Epithelial cell of prostate (primary cell): ENCODE data around the gene HOXB1.
"Not testable (repeated sequence)": the region's sequence is repeated elsewhere in the genome, so short reads cannot be mapped to it uniquely, and the experiment has no call there.

ENCODE experiments used
- DNase-seq: peaks from one replicate; pipeline ENCODE4 v3.0.0-alpha.2; 2011; ENCODE audit warnings: low read depth, low spot score
- H3K27ac ChIP-seq: fragments of 450-650 bp; 2 replicates; pipeline ENCODE4 v1.5.1; 2017; ENCODE audit warnings: mild to moderate bottlenecking

The HOXB1 gene

DNA sequence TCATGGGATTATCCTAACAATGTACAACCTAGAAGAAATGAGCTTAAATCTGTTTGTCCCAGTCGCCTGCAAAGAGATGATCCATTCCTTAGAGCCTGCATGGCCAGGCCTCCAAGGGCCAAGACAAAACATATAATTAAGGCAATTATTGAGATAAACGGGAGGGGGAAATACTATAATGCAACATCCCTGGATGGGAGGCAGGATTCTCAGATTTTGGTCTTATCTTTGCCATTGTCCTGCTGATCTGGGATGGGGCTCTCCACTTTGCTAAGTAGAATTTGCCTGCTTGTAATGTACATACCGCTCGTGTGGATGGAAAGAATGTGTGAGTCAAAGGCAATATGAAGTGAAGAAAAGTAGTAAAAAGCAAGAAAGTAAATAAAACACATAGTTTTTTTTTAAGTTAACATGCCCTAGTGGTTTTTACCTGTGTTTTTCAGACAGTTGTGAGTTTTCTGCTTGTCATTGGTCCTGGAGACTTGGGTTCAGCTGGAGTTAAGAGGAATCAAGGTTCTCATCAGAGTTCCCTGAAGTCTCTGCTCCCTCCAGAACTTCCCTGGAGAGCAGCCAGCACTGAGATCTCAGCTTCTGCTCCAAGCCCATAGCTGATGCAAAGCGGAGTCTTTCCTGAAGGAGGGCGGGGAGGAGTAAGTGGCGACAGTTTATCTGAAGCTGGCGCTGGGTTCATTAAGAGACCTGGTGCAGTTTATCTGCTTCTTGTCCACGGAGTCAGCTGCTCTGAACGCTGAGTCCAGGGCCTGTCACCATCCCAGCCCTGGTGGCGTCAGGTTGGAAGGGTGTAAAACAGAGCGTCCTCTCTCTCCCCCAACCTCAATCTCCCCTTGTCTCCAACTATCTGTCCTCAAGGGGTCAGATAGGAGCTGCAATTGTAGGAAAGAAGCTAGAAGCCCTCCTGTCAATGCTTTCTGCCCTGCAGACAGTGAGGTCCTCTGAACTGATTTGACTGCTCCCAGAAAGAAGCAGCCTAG, 30.1 kb downstream of the HOXB1 start:
- DNase-seq = no peak
- no peak overlapping the region for H3K27ac ChIP-seq

DNA sequence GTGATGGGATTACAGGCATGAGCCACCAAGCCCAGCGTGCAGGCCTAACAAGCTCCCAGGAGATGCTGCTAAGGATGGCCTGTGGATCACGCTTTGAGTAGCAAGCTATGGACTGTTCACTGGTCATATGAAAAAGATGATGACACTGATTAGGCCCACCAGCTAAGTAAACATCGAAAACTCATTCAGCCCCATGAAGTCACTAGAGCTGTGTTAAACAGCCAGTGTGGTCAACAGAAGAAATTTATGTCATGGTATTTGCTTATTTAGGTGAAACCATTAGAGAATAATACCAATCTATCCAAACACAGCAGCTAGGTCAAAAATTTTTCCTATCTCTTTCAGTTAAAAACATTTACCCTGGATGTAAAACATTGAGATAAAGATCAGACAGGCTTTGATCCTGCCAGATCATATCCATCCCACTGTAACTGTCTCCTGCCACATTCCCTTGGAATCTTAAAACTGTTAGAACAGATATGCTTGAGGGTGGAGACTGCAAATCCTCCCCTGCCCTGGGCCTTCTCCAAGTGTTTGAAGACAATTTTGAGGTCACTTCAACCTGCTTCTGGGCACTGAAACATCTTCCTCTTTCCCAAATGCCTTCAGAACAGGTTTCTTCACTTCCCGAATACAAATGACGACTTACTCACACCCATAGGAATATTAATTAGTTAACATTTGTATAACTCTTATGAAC, 30.9 kb downstream of the HOXB1 start:
- DNase-seq = no peak
- H3K27ac ChIP-seq = no peak overlapping the region

DNA sequence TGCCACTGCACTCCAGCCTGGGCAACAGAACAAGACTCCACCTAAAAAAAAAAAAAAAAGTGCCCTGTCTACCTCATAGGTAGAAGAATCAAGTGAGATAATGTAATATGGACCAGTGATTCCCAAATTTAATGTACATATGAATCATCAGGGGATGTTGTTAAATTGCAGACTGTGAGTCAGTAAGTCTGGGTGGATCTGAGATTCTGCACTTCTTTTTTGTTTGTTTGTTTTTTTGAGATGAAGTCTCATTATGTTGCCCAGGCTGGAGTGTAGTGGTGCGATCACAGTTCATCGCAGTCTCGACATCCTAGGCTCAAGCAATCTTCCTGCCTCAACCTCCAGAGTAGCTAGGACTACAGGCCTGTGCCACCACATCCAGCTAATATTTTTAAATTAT, 31.6 kb downstream of the HOXB1 start:
- no peak overlapping the region for H3K27ac ChIP-seq
- DNase-seq = no peak

DNA sequence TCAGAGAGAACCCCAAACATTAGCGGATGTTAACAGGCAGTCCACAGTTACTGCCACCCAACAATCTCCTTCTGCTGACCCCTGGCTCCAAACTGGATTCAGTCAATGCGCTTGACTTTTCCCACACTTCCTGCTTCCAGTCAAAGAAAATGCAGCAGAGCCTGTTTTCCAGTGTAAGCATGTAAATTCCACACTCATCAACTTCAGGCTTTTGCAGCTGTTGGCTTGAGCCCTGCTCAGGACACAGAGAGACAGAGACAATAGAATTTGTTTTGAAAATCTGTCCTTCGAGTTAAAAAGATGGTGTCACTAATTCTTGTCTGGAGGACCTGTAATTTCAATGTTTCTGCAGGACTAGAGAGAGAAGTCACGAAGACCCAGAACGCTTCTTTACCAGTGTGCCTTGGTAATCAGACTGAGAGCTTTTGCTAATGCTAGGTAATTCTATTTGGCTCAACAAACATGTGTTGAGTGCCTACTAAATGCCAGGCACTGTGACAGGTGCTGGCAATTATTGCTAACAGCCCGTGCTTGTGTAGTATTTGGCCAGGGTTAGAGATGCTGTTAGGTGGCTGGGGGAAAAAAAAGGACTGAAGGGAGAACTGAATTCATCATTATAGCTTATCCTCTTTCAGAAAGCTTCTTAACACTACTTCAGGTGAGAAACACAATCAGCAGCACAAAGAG, 32.5 kb downstream of the HOXB1 start:
- no peak overlapping the region for H3K27ac ChIP-seq
- no peak for DNase-seq

DNA sequence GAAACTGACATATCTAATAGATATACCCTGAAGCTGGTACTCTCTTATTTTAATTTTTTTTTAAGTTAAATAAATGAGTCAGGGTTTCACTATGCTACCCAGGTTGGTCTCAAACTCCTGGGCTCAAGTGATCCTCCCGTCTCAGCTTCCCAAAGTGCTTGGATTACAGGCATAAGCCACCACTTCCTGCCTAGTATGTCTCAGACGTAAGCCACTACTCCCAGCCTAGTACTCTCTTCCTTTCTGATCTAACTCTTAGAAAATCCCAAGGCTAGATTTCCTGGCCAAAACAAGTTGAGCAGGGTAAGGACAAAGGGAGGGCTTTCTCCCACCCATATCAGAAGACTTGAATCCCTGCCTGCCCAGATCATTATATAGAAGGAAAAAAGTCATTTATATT, 33.7 kb downstream of the HOXB1 start:
- DNase-seq = no peak
- peak overlapping the region; percentile 6 for H3K27ac ChIP-seq

DNA sequence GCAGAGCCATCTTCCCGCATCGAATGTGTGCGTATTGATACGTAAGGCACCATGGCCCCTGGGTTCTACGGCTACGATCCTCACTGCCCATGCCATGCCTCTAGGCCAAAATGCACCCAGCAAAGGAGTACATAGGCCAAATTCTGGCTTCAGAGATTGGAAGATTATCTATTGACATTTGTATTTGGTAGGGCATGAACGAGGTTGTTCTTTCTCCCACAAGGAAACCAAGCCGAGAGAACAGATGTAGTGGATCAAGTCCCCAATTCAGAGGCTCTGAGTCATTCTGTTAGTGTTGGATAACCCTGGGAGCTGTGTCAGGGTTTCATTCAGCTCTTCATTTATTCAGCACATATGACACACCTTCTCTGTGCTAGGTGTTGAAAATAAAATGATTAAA, 36.5 kb downstream of the HOXB1 start:
- no peak overlapping the region for H3K27ac ChIP-seq
- DNase-seq = no peak

DNA sequence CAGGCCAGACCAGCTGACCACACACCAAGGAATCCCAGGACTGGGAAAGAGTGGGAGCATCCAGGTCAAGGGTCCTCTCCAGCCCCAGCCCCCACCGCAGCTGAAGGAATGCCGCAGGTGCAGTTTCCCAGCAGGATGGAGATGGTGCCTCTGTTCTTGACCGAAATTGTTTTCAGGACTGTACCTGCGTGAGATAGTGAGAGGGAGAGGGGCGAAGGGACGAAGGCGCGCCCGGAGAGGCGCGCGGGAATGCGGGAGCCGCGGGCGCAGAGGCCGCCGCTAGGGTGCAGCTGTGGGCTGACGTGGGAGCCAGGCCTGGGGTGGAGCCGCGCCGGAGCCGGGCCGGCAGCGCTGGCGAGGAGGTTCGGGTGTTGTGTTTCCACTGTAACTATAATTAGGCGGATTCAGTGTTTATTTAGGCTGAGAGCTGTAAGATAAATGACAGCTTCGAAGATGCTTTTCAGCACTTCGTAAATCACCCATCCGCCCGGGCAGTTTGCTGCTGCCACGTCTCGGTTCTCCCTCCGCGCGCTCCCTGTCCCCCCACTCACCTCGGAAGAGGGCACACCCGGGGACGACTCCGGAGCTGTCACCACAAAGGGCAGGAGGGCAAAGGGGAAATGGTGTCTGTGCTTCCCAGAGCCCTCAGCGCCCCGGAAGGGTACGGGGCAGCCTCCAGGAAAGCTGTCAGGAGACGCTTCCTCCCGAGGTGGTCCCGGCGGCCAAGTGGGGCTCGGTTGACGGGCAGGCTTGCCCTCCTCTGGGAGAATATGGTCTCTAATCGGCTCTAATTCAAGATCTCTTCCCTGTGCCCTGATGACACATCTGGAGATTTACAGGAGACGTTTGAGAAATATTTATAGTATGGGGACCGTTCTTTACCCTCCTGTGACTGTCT, 38.2 kb downstream of the HOXB1 start:
- no peak for DNase-seq
- H3K27ac ChIP-seq = no peak overlapping the region

DNA sequence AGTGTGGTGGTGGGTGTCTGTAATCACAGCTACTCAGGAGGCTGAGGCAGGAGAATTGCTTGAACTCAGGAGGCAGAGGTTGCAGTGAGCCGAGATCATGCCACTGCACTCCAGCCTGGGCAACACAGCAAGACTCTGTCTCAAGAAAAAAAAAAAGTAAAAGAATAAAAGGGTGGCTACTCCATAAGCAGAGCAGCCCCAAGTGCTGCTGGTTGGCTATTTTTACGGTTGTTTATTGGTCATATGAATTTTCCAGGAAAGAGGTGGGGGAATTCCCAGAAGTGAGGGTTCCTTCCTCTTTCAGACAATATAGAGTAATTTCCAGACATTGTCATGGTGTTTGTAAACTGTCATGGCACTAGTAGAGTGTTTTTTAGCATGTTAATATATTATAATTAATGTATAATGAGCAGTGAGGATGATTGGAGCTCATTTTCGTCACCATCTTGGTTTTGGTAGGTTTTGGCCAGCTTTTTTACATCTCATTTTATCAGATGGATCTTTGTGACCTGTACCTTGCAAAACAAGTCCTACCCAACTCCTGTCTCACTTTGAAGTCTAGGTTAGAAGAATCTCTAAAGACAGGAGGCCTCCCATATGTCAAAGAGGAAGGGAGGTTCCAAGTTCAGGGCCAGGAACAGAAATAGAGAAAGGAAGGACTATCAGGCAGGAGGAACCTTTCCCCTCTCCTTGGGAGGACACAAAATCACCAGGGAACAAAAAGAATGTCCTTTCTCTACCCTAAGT, 39.1 kb downstream of the HOXB1 start:
- no peak overlapping the region for H3K27ac ChIP-seq
- DNase-seq = no peak

DNA sequence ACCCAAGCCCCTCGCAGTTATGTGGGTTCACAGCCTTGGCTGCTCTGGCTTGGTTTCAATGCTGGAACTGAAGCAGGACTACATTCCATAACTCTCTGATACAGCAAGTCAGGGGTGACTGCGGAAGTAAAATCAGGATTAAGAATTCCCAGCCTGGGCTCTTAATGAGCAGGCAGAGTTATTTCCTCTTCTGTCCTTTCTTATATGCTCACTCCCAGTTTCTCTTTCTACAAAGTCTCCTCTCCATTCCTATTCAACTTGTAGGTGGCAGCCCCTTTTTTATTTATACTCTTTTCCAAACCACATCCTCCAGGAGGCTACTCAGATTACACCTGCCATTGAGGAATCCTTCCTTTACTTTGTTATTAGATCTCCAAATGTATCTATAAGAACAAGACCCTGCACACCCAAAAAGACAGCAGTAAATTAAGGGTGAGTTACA, 40.3 kb downstream of the HOXB1 start:
- DNase-seq = no peak
- no peak overlapping the region for H3K27ac ChIP-seq

DNA sequence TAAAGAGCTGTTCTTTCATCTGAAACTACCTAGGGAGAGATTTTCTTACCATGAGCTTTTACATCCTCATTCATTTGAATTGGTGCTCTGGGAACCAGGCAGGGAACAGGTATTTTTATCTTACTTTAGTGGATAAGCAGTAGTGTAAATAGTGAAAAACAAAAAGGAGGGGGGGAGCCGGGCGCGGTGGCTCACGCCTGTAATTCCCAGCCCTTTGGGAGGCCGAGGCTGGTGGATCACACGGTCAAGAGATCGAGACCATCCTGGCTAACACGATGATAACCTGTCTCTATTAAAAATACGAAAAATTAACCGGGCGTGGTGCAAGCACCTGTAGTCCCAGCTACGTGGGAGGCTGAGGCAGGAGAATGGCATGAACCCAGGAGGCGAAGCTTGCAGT, 41.0 kb downstream of the HOXB1 start:
- DNase-seq = no peak
- no peak overlapping the region for H3K27ac ChIP-seq

DNA sequence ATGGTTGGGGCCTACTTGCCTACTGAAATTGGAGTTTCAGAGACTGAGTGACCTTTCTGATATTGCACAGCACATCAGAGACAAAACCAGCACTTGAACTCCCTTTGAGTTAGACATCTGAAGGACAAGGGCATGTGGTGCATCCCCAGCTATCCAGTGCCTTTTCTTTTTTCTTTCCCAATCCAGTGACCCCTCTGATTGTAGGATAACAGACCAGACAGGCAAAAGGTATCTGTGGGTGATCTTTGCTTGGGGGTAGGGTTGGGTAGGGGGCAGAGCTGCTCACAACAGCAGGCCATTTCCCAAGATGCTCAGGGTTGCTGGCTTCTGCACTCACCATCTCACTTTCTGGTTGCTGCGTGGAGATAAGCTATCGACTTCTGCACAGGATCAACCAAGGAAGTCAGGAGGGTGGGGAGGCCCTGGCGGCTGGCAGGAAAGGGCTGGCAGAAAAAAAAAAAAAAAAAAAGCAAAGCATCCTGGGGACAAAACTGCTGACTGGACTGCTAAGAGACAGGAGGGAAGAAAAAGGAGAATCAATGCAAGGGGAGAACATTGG, 42.2 kb downstream of the HOXB1 start:
- DNase-seq = no peak
- no peak overlapping the region for H3K27ac ChIP-seq

DNA sequence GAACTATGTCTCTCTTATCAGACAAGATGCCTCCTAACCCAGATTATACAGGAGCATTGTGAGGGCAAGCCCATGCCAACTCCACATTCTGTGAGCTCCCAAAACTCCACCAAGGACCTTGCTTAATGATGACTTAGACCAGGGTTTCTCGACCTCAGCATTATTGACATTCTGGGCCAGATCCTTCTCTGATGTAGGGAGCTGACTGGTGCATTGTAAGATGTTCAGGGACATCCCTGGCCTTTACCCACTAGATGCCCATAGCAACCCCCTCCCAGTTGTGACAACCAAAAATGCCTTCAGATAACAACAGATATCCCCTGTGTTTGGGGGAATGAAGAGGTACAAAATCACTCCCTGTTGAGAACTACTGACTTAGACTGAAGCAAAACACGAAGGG, 43.6 kb downstream of the HOXB1 start:
- DNase-seq = no peak
- H3K27ac ChIP-seq = peak overlapping the region; percentile 97

DNA sequence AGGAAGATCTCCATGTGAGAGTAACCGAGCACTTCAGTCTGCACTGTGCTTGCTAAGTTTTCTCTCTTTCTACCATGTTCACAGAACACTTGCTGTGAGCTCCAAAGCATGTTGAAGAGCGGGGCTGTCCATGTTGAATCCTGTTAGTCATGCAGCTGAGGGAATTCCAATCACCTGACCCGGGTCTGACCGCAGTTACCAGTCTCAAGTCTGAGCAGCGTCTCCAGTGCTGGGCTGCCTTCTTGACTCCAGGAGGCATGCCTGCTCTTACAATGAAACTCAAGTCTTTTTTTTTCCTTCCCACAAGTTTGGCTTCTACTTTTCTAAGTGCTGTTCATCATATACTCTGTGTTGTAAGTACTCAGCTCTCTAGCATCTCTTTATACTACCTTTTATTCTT, 44.3 kb downstream of the HOXB1 start:
- peak overlapping the region; percentile 97 for H3K27ac ChIP-seq
- peak; percentile 96 for DNase-seq

DNA sequence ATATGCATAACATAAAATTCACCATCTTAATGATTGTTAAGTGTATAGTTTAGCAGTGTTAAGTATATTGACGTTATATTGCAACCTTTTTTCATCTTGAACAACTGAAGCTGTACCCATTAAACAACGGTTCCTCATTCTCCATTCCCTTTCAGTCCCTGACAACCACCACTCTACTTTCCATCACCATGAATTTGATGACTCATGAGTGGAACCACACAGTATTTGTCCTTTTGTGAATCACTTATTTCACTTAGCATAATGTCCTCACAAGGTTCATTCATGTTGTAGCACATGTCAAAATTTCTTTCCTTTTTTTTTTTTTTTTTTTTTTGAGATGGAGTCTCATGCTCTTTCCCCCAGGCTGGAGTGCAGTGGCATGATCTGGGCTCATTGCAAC, 46.0 kb downstream of the HOXB1 start:
- peak; percentile 52 for DNase-seq
- H3K27ac ChIP-seq = peak overlapping the region; percentile 97

DNA sequence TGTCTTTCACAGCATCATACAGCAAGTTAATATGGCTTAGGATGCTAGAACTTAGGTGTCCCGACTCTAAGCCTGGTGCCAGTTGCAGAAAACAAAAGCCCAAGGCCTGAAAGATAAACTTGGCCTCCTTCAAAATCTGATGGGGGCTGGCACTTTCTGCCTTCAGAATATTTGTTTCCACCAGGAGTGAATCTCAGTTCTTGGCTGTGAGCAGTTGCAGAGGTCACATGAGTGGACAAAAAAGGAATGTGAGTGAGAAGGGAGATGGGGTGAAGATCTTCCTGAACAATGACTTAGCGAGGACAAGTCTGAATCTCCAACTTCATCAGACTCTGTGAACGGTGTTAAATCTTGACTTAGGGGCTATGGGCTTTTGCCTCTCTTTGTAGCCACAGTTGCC, 46.6 kb downstream of the HOXB1 start:
- no peak for DNase-seq
- peak overlapping the region; percentile 97 for H3K27ac ChIP-seq

DNA sequence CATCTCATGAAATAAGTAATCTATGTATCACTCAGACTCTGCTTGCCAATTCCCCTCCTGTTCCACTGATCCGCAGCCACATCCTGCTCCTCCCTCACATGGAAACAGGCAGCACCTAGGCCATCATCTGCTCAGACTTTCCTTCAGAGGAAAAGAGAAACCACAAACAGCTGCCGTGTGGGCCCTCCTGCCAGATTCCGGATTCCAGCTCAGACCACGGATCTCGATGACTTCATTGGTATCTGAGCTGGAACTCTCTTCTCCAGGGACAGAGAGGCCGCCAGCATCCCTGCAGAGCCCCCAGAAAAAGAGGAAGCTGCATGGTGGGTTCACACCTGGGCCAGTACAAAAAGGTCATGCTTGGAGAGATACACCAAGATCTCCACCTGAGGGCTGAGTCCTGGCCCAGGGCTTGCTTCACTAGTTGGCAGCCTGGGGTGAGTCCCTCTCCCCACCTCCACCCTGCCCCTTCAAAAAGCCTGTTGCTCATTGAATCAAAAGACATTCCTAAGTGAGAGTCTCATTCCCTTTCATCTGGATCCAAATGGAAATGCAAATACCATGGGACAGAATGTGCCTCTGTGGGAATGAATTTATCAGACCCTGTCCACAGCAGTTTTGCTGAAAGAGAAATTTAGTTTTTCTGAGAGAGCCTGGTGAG, 47.2 kb downstream of the HOXB1 start:
- peak; percentile 85 for DNase-seq
- peak overlapping the region; percentile 97 for H3K27ac ChIP-seq

DNA sequence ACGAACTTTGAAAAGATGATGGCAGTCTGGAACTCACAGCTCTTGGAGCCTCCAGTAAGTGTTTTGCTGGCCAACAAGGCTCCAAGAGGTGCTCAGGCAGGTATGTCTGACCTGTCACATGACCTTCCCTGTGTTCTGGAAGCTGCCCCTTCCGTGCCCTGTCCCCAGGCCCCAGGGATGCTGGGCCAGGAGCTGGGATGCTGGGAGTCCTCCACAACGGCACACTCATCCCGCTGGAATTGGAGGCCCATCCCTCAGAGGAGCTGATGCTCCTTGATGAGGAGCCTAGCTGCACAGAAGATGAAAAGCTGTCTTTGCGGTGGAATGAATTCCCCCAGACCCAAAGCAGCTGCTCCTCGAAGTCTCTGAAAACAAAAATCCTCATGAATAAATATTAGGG, 47.8 kb downstream of the HOXB1 start:
- DNase-seq = no peak
- H3K27ac ChIP-seq = peak overlapping the region; percentile 97

DNA sequence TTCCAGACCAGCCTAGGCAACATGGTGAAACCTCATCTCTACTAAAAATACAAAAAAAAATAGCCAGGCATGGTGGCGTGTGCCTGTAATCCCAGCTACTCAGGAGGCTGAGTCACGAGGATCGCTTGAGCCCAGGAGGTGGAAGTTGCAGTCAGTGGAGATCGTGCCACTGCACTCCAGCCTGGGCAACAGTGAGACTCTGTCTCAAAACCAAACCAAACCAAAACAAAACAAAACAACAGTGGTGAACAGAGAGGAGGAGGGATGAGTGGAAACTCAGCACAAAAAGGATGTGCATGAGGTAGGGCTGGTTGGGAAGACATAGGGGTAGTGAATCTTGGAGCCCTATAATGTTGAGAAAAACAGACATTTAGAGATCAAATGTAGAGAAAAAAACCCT, 48.5 kb downstream of the HOXB1 start:
- not testable (repeated sequence) for DNase-seq
- H3K27ac ChIP-seq = peak overlapping the region; percentile 97
